AG04449 (cell line): ENCODE results near the gene CBFA2T3.

Source experiments
- CTCF ChIA-PET: fragments of 350-600 bp; formaldehyde crosslinking; extraction: SDS; loops from one replicate; lab custom pipeline; 2021; ENCODE audit warnings: antibody characterized with exemption; lab: Yijun Ruan, JAX
- POLR2A ChIA-PET: fragments of 400-600, 350-600 bp; formaldehyde crosslinking; extraction: SDS; loops from one replicate; lab custom pipeline; 2020; ENCODE audit warnings: antibody characterized with exemption, inconsistent platforms; lab: Yijun Ruan, JAX
- DNase-seq: peaks from one replicate; pipeline ENCODE4 v3.0.0-alpha.2; 2010; ENCODE audit warnings: low read depth, low spot score
- H3K4me3 ChIP-seq: 2 replicates; pipeline ENCODE4 v1.5.1; 2011; ENCODE audit warnings: low read depth, mild to moderate bottlenecking, control low read depth, low read length
- CTCF ChIP-seq: IDR thresholded peaks from one replicate; pipeline ENCODE4 v1.5.1; 2011; ENCODE audit warnings: mild to moderate bottlenecking, moderate library complexity, low read length, control low read depth, inconsistent platforms; ENCODE audit not compliant: insufficient read depth; ENCODE audit errors: missing control alignments

The CBFA2T3 gene

GRCh38 chr16:88840600-88841215, 136.3 kb downstream of the CBFA2T3 start:
- ChIA-PET CTCF (interaction anchor here (1.2 to 1.8 kb wide), 2 partner anchors 17 to 18 kb away, joined by 5 to 6 read pairs; partner anchors contain the start of genes GALNS and TRAPPC2L), POLR2A (interaction anchor here (0.6 kb wide), 1 partner anchor 191 kb away, joined by 3 read pairs; no protein-coding TSS in a partner anchor)
- no peak for DNase-seq

GRCh38 chr16:88839745-88840599, 137.0 kb downstream of the CBFA2T3 start:
- DNase-seq, result no peak
- ChIA-PET CTCF (interaction anchor here (1.8 kb wide), 1 partner anchor 17 kb away, joined by 6 read pairs; the partner anchor contains the start of genes GALNS and TRAPPC2L), POLR2A (no interaction called here)
- no peak for TF ChIP-seq CTCF
- H3K4me3 ChIP-seq, result no peak overlapping the region

More at GRCh38 chr16:88840600-88841215, 136.3 kb downstream of the CBFA2T3 start:
- TF ChIP-seq CTCF, result no peak
- H3K4me3 ChIP-seq, result no peak overlapping the region

GRCh38 chr16:88839026-88839529, 137.9 kb downstream of the CBFA2T3 start:
- CTCF ChIA-PET, result interaction anchor here (1.8 kb wide), 1 partner anchor 18 kb away, joined by 6 read pairs; the partner anchor contains the start of genes GALNS and TRAPPC2L
- no peak for TF ChIP-seq CTCF
- DNase-seq, result no peak
- POLR2A ChIA-PET, result no interaction called here
- no peak overlapping the region for H3K4me3 ChIP-seq

- no peak for TF ChIP-seq CTCF
- no peak for DNase-seq
- H3K4me3 ChIP-seq, result no peak overlapping the region
- POLR2A ChIA-PET, result no interaction called here
- CTCF ChIA-PET, result no interaction called here
These were observed 138.4 kb downstream of the CBFA2T3 start for GRCh38 chr16:88838566-88838965.

GRCh38 chr16:88837806-88838205, 139.2 kb downstream of the CBFA2T3 start:
- POLR2A ChIA-PET, result no interaction called here
- CTCF ChIA-PET, result no interaction called here

More at GRCh38 chr16:88837806-88838205, 139.2 kb downstream of the CBFA2T3 start:
- no peak for DNase-seq
- H3K4me3 ChIP-seq, result no peak overlapping the region
- no peak for TF ChIP-seq CTCF
